Natural killer cell (primary cell): ENCODE results near the gene PPM1J. TPM values are rescaled to one million over a fixed set of nuclear protein-coding genes. Genes with fewer than 3 reads are reported as not detected.

ENCODE experiments used
- ATAC-seq, 3 donors: fragments of 150-1000 bp in 2 of 3; fragments of 200-7000 bp in 1 of 3; cut with Tn5 transposase; 1 replicate in 1 of 3; 2 replicates in 2 of 3; pipeline ENCODE4 v1.10.0; 2021; ENCODE audit warnings: mild to moderate bottlenecking in 2 of 3, moderate library complexity in 2 of 3
- DNase-seq, 2 donors: peaks; one replicate each; pipeline versions ENCODE4 v3.0.0 to v3.0.0-alpha.2; 2013 to 2021; ENCODE audit warnings: mixed read lengths in 1 of 2
- H3K27ac ChIP-seq: one replicate; pipeline ENCODE4 v1.5.1; 2013; ENCODE audit warnings: mild to moderate bottlenecking, low read length
- H3K27me3 ChIP-seq: one replicate; pipeline ENCODE4 v1.6.1; 2013; ENCODE audit warnings: low read length; ENCODE audit not compliant: control insufficient read depth, insufficient read depth
- H3K36me3 ChIP-seq: one replicate; pipeline ENCODE4 v1.6.1; 2013; ENCODE audit warnings: low read length; ENCODE audit not compliant: control insufficient read depth, insufficient read depth
- H3K4me1 ChIP-seq: one replicate; pipeline ENCODE4 v1.6.1; 2013; ENCODE audit warnings: low read length; ENCODE audit not compliant: control insufficient read depth, insufficient read depth
- H3K4me3 ChIP-seq: one replicate; pipeline ENCODE4 v1.5.1; 2013; ENCODE audit warnings: low read length
- H3K9me3 ChIP-seq: one replicate; pipeline ENCODE4 v1.6.1; 2013; ENCODE audit warnings: low read length; ENCODE audit not compliant: control insufficient read depth, insufficient read depth
- H3K27ac Mint-ChIP-seq, 2 donors: one replicate each; pipeline ENCODE4 v1.8.0; 2022; ENCODE audit warnings: mild to moderate bottlenecking in 2 of 2, mixed read lengths in 2 of 2, moderate library complexity in 1 of 2
- H3K27me3 Mint-ChIP-seq, 2 donors: one replicate each; pipeline ENCODE4 v1.8.0; 2022; ENCODE audit warnings: low read depth in 2 of 2, mixed read lengths in 2 of 2
- H3K36me3 Mint-ChIP-seq: one replicate; pipeline ENCODE4 v1.8.0; 2022; ENCODE audit warnings: mixed read lengths
- H3K4me1 Mint-ChIP-seq, 2 donors: one replicate each; pipeline ENCODE4 v1.8.0; 2022; ENCODE audit warnings: mixed read lengths in 2 of 2
- H3K4me3 Mint-ChIP-seq: one replicate; pipeline ENCODE4 v1.8.0; 2022; ENCODE audit warnings: mild to moderate bottlenecking, moderate library complexity, mixed read lengths
- H3K9me3 Mint-ChIP-seq, 2 donors: one replicate each; pipeline ENCODE4 v1.8.0; 2022; ENCODE audit warnings: mixed read lengths in 2 of 2
- CTCF ChIP-seq: fragments of 200-600 bp; IDR thresholded peaks from one replicate; pipeline ENCODE4 v1.8.0; 2022; ENCODE audit warnings: antibody characterized with exemption
- WGBS: methylation state at CpG from one replicate; pipeline ENCODE4 v1.1.7; 2013; ENCODE audit warnings: missing lambda C conversion rate; ENCODE audit not compliant: insufficient coverage; 5-methylcytosine and 5-hydroxymethylcytosine counted together
- intact Hi-C: fragments of 100-400 bp; cut with micrococcal nuclease; formaldehyde crosslinking; loops from one replicate; pipeline ENCODE4 v1.14.2; 2022
- total RNA-seq, 4 donors: library from RNA; stranded (reverse); fragments of 120-200 nt in 1 of 4; gene quantifications; one replicate each; pipeline versions ENCODE4 v1.2.3 to v1.2.4, GENCODE V29; 2013 to 2022

Gene PPM1J
- total RNA-seq, 3 donors from 2014 or later (not counting 1 experiment from before 2014, with no cell fraction given): 0.26 TPM; not detected in 2

- Histone ChIP-seq H3K27ac (no peak overlapping the region), H3K36me3 (peaks cover 22% of the 10 kb centered on the region), H3K4me1 (no peaks in the 10 kb centered on the region), H3K4me3 (no peak overlapping the region), H3K27me3 (no peaks in the 10 kb centered on the region), H3K9me3 (no peaks in the 10 kb centered on the region)
- H3K4me1 Mint-ChIP-seq: peaks cover 17 to 26% of the 10 kb centered on the region in 2 donors
- no peak for TF ChIP-seq CTCF
- H3K4me3 Mint-ChIP-seq: no peak overlapping the region
- peak overlapping the region in 1 of 2 donors; percentile 6 for H3K27ac Mint-ChIP-seq
- 89% methylated on average over 3 of the region's 3 CpGs for WGBS
- H3K36me3 Mint-ChIP-seq: no peaks in the 10 kb centered on the region
- DNase-seq: no peak
- intact Hi-C loops: no loop called here
- no peaks in the 10 kb centered on the region for H3K27me3 Mint-ChIP-seq
- ATAC-seq: no peak
- no peaks in the 10 kb centered on the region for H3K9me3 Mint-ChIP-seq
Observed at GRCh38 chr1:112686417-112686816, 28.7 kb downstream of the PPM1J start.

- Histone ChIP-seq H3K9me3 (no peaks in the 10 kb centered on the region), H3K27ac (no peak overlapping the region), H3K4me3 (no peak overlapping the region), H3K27me3 (no peaks in the 10 kb centered on the region), H3K36me3 (peaks cover 18% of the 10 kb centered on the region), H3K4me1 (no peaks in the 10 kb centered on the region)
- no peak for ATAC-seq
- Mint-ChIP-seq H3K27me3 (no peaks in the 10 kb centered on the region), H3K9me3 (no peaks in the 10 kb centered on the region), H3K36me3 (no peaks in the 10 kb centered on the region), H3K4me3 (no peak overlapping the region), H3K4me1 (peaks cover 17 to 26% of the 10 kb centered on the region in 2 donors), H3K27ac (no peak overlapping the region)
- TF ChIP-seq CTCF: no peak
- 95% methylated on average over 5 of the region's 5 CpGs for WGBS
- DNase-seq: no peak
- intact Hi-C loops: no loop called here
Observed at GRCh38 chr1:112685913-112686312, 29.2 kb downstream of the PPM1J start.

GRCh38 chr1:112678605-112679004, 36.5 kb downstream of the PPM1J start:
- H3K36me3 Mint-ChIP-seq: no peaks in the 10 kb centered on the region
- H3K4me3 ChIP-seq: no peak overlapping the region
- peaks cover 52 to 56% of the 10 kb centered on the region in 2 donors for H3K4me1 Mint-ChIP-seq
- 79% methylated on average over 3 of the region's 3 CpGs for WGBS
- H3K9me3 ChIP-seq: no peaks in the 10 kb centered on the region
- TF ChIP-seq CTCF: no peak
- no peaks in the 10 kb centered on the region for H3K9me3 Mint-ChIP-seq
- ATAC-seq (no peak), DNase-seq (no peak)
- H3K27me3 ChIP-seq: no peaks in the 10 kb centered on the region
- H3K4me3 Mint-ChIP-seq: no peak overlapping the region
- intact Hi-C loops: no loop called here
- no peaks in the 10 kb centered on the region for H3K27me3 Mint-ChIP-seq
- H3K27ac ChIP-seq: no peak overlapping the region
- H3K4me1 ChIP-seq: peaks cover 16% of the 10 kb centered on the region
- peak overlapping the region; percentile 39 to 66 for H3K27ac Mint-ChIP-seq
- H3K36me3 ChIP-seq: no peaks in the 10 kb centered on the region

- TF ChIP-seq CTCF: no peak
- Mint-ChIP-seq H3K4me1 (peaks cover 54 to 63% of the 10 kb centered on the region in 2 donors), H3K9me3 (no peaks in the 10 kb centered on the region), H3K36me3 (no peaks in the 10 kb centered on the region), H3K27ac (peak overlapping the region; percentile 39 to 98), H3K4me3 (no peak overlapping the region), H3K27me3 (no peaks in the 10 kb centered on the region)
- DNase-seq (no peak), ATAC-seq (no peak)
- no peak overlapping the region for H3K4me3 ChIP-seq
- H3K27ac ChIP-seq: no peak overlapping the region
- no peaks in the 10 kb centered on the region for H3K27me3 ChIP-seq
- peaks cover 18% of the 10 kb centered on the region for H3K4me1 ChIP-seq
- H3K36me3 ChIP-seq: no peaks in the 10 kb centered on the region
- 98% methylated on average over 4 of the region's 4 CpGs for WGBS
- intact Hi-C loops: no loop called here
- H3K9me3 ChIP-seq: no peaks in the 10 kb centered on the region
Observed at GRCh38 chr1:112677501-112677900, 37.6 kb downstream of the PPM1J start.
